Subcutaneous adipose tissue (tissue), 4 donors: Measurements from ENCODE around the gene WDR1. TPM values are rescaled to one million over a fixed set of nuclear protein-coding genes. Genes with fewer than 3 reads are reported as not detected.

Experiments used
- CTCF ChIP-seq: fragments of 450-650 bp; IDR thresholded peaks from one replicate; pipeline ENCODE4 v1.5.1; 2016; ENCODE audit warnings: low read depth, mild to moderate bottlenecking, control low read depth, antibody characterized with exemption, moderate library complexity
- total RNA-seq, 4 donors: library from RNA; depleted of rRNA; stranded (reverse); fragments of >200 nt; gene quantifications; one replicate each; pipeline ENCODE4 v1.1.0, GENCODE V29; 2016

The WDR1 gene
- total RNA-seq, 4 donors from 2014 or later, result 81.9 to 122 (median 99.1) TPM

GRCh38 chr4:10160281-10160856 is 43.8 kb upstream of the WDR1 start:
- TF ChIP-seq CTCF, result no peak

GRCh38 chr4:10159671-10160070 is 43.1 kb upstream of the WDR1 start:
- TF ChIP-seq CTCF, result no peak

GRCh38 chr4:10158333-10158942 is 41.8 kb upstream of the WDR1 start:
- no peak for TF ChIP-seq CTCF

- TF ChIP-seq CTCF, result no peak
Observed at GRCh38 chr4:10157478-10158332, 41.1 kb upstream of the WDR1 start.

GRCh38 chr4:10154241-10154640 is 37.6 kb upstream of the WDR1 start:
- TF ChIP-seq CTCF, result no peak

- TF ChIP-seq CTCF, result no peak
Observed at GRCh38 chr4:10153161-10153560, 36.6 kb upstream of the WDR1 start.

- no peak for TF ChIP-seq CTCF
Observed at GRCh38 chr4:10151182-10151581, 34.6 kb upstream of the WDR1 start.
